Glomerular visceral epithelial cell (primary cell): ENCODE data around the gene BANP.
"Not testable (repeated sequence)": the region's sequence is repeated elsewhere in the genome, so short reads cannot be mapped to it uniquely, and the experiment has no call there.

Experiments
- DNase-seq: peaks from one replicate; pipeline ENCODE4 v3.0.0-alpha.2; 2016; ENCODE audit errors: extremely low spot score

Gene BANP, protein sequence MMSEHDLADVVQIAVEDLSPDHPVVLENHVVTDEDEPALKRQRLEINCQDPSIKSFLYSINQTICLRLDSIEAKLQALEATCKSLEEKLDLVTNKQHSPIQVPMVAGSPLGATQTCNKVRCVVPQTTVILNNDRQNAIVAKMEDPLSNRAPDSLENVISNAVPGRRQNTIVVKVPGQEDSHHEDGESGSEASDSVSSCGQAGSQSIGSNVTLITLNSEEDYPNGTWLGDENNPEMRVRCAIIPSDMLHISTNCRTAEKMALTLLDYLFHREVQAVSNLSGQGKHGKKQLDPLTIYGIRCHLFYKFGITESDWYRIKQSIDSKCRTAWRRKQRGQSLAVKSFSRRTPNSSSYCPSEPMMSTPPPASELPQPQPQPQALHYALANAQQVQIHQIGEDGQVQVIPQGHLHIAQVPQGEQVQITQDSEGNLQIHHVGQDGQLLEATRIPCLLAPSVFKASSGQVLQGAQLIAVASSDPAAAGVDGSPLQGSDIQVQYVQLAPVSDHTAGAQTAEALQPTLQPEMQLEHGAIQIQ

DNA sequence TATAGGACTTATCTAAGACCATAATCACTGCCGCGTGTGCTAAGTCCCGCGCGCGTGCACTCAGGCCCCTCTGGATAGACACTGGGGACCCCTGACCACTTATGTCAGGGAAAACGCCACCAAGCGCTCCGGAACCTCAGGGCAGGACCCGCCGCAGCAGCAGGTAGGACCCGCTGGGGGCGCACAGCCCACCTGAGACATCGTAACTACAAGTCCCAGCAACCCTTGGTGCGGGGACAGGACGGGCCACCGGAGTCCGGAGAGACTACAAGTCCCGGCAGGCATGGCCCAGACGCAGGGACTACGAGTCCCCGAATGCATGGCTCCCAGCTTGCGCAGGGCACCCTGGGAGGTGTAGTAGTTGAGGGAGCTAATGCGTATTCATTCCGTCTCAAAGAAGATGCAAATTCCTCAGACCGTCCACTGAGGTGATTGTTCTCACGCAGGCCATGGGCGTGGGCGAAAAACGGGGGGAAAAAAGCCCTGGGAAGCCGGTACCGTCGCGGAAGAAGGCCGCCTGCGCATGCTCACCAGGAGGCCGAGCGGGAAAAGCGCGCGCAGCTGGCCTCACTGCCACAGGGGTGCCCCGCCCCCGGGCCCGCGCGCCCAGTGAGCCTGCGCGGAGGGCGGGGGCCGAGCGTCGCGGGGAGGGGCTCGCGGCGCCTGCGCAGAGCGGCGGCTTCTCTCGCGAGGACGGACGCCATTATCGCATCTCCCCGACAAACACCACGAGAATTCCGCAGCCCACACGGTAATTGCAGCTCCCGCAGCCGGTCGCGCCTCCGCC lies at the start of gene BANP:
Gene BANP (plus strand): TSS at position 670 of the 787 bp plus-strand sequence. CDS start 23,682 bp downstream, outside the sequence.
- peak; percentile 97 for DNase-seq

GRCh38 chr16:87904963-87905362 lies 46.3 kb upstream of the BANP start:
- not testable (repeated sequence) for DNase-seq

- not testable (repeated sequence) for DNase-seq
These were observed 45.7 kb upstream of the BANP start for GRCh38 chr16:87905521-87905920.

GRCh38 chr16:87908101-87908500 lies 43.1 kb upstream of the BANP start:
- DNase-seq: not testable (repeated sequence)

DNA sequence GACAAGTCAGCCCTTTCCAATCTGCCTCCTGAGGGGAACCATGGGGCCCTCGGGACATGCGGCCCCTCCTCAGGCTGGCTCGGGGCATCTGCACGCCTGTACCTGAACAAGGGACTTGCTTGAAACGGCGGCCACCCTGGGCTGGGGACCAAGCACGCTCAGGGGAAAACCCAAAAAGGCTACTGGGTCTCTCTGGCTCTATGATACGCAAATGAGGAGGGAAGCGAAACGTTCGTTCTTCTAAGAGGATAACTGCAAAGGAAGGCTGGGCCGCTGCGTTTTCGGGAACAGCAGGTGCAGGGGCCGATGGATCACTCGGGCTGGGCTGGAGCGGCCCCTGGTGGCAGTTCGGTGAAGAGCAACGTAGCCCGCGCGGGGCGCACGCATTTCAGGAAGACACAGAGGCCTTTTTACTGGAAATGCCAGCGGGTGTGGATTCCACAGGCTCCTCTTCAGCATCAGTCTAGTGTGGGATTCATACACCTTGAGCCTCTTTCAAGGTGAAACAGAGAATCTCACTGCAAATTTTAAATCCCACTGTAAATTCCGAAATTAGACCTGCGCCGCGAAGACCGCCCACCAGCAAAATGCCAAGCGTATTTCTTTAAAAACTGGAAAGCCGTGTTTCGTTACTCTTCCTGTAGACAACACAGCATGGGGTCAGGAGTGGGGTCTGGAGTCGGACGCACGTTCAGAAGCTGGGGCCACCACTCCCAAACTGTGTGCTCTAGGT lies 41.9 kb upstream of the BANP start:
- peak; percentile 56 for DNase-seq

DNA sequence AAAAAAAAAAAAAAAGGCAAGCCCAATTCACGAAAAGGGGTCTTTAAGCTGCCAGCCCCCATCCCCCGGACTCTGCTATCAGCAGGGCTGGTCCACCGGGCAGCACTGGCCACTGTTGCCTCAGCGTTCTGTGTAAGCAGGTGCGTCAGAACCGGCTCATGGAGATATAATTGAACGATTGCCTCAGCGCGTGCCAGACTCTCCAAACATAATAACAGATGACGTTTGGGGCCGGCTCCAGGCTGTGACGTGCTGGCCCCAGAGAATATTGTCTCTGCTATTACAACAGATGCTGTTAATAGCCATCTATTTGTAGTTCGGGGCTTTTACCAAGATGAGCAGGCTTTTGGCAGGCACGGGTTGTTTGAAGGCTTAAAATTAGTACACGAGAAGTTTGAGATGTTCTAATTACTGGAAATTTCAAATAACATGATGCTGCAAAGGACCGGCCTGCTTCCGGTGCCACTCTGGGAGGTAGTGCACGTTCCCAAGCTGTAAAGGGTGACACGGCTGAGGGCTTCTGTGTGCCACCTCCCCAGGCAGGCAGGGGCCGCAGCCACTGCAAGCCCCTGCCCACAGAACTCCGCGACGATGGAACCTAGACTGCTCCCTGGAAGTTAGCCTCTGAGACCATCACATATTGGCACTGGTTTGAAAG lies 40.0 kb upstream of the BANP start:
- not testable (repeated sequence) for DNase-seq

DNA sequence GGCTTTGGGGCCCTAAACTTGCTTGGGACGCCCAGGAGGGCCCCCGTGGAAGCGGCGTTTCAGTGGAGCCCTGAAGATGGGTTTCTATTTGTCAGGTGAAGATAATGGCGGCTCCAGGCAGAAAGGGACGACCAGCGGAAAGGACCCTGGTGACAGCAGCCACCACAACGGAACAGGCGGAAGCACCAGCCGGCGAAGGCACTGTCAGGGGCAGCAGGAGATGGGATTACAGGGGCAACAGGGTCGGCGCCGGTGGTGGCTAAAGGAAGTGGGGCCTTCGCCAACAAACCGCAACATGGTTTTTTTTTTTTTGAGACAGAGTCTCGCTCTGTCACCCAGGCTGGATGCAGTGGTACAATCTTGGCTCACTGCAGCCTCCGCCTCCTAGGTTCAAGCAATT lies 38.5 kb upstream of the BANP start:
- DNase-seq: not testable (repeated sequence)

DNA sequence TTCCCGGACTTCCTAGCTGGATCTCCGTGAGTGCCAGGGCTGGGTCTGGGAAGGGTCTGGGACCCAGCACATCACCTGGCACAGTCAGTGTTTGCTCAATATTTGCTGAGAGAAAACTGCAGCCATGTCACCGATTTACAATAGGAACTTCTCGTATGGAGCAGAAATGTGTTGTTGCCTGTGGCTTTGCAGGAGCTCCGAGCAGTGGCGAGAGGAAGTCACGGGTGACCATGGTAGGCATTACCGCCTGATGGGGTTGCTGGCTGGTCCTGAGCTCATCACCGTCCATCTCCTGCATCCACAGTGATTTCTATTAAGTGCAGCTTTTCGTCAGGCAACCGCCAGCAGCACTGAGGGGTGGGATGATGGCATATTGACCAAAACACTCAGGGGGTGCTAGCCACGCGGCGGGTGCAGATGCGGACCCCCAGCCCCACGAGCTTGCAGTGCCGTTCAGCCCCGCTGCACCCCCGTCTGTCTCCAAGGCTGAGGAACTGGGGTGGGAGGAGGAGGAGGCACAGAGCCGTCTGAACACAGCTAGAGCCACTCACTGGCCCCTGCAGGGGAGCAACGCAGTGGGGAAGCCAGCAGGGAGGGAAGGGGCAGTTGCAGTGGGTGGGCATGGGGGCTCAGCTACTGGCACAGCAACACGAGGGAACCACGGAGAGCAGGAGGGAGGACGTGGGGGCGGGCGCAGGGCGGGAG lies 37.1 kb upstream of the BANP start:
- not testable (repeated sequence) for DNase-seq

- DNase-seq: no peak
These were observed 36.4 kb upstream of the BANP start for GRCh38 chr16:87914812-87915211.

DNA sequence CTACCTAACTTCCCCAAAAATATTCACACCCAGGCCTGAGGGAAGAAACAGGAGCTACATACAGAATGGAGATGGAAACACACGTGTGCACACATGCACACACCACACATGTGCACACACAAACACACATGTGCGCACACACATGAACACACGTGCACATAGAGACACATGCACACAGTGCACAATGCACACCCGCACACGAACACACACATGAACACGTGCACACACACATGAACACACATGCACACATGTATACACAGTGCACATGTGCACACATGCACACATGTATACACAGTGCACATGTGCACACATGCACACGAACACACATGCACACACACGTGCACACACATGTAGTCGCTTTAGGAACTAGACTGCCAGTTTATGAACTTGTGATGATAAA lies 33.7 kb upstream of the BANP start:
- no peak for DNase-seq

- no peak for DNase-seq
These were observed 32.9 kb upstream of the BANP start for GRCh38 chr16:87918338-87918737.

GRCh38 chr16:87918866-87919680 lies 32.2 kb upstream of the BANP start:
- DNase-seq: no peak

GRCh38 chr16:87919681-87919994 lies 31.6 kb upstream of the BANP start:
- DNase-seq: no peak

- no peak for DNase-seq
These were observed 29.9 kb upstream of the BANP start for GRCh38 chr16:87921236-87921773.

GRCh38 chr16:87922250-87922871 lies 28.9 kb upstream of the BANP start:
- no peak for DNase-seq

DNA sequence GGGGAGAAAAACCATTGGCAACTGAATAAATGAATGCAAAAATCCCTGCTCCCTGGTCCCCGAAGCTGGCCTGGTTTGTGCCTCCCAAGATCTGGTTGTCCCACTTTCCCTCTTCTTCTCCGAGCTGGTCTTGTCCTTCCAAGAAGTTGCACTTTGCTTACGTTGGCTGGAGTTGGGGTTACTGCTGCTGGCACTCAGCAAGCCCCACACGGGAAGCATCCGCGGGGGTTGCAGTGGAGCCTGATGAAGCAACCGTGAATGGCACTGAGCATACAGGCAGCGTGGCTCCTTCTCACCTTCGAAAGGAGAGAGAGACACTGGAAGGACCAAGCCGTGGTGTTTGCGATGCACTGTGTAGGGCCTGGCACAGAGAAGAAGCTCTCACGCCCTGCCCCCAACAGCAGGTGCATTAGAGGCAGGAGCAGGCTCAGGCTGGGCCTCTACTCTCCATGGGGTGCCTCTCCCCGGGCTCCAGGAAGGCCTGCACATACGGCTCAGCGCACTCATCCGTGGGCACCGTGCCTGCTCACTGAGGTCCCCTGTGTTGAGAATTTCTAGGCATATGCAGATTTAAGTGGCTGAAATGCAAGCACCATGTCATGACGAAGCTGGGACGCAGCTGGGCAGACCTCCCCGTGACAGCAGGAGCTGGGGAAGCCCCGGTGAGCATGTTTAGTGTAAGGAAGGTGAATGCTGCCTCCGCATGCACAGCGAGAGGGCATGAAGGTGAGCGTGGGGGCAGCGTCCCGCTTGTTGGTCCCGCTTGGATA lies 27.0 kb upstream of the BANP start:
- peak; percentile 69 for DNase-seq

DNA sequence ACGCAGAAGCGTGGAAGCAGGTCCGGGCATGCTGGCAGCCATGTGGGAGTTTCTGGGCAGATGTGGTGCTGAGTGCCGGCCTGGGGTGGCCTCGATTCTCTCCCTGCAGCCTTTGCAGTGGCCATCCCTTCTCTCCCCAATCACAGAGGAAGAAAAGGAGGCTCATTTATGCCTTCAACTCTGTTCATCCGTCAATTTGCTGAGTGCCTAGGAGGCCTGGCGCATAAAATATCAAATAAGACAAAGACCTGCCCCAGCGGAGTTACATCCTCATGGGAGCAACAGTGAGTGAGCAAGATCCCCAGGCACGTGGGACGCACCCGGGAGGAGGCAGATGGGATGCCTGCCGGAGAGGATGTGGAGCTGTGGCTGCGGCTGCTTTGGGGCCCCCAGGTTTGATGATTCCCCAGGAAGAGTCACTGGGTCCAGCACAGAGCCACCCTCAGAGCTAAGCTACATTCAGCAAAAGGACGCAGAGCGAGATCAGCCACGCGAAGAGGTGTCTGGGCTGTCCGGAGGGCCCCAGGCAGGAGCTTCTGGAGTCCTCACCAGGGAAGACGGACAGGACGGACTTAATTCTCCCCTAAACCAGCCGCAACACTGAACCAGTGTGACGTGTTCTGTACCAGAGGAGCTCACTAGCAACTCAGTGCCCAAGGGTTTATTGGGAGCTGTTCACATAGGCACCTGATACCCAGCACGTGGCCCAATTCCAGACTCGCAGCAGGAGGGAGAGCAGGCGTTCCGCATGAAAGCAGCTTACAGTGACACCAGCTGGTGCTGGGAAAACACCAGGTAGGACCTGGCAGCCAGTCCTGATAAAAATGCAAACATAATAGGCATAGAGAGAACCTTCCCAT lies 26.2 kb upstream of the BANP start:
- peak; percentile 81 for DNase-seq
